Adrenal gland (tissue), 12 donors: ENCODE data around the gene SIK2. TPM values are rescaled to one million over a fixed set of nuclear protein-coding genes. Genes with fewer than 3 reads are reported as not detected.

Experiments
- DNase-seq, 7 donors: peaks; one replicate each; pipeline ENCODE4 v3.0.0-alpha.2; 2019 to 2020
- H3K27ac ChIP-seq, 5 donors: fragments of 200-600 bp; sonication (generic) in 4 of 5; 1 replicate in 3 of 5; 2 replicates in 2 of 5; pipeline versions ENCODE4 v1.5.1 to v1.8.0; 2016 to 2020; ENCODE audit warnings: mild to moderate bottlenecking in 1 of 5
- H3K27me3 ChIP-seq: fragments of 200-600 bp; 2 replicates; pipeline ENCODE4 v1.8.0; 2021
- H3K36me3 ChIP-seq, 2 donors: fragments of 200-600 bp; replicated peaks in 1 of 2; 1 replicate in 1 of 2; 2 replicates in 1 of 2; pipeline versions ENCODE4 v1.5.1 to v1.8.0; 2018 to 2022
- H3K4me1 ChIP-seq, 2 donors: fragments of 200-600 bp; replicated peaks in 1 of 2; 1 replicate in 1 of 2; 2 replicates in 1 of 2; pipeline versions ENCODE4 v1.5.1 to v1.8.0; 2018 to 2021
- H3K4me3 ChIP-seq, 4 donors: fragments of 200-600 bp; sonication (generic) in 3 of 4; one replicate each; pipeline ENCODE4 v1.5.1; 2016 to 2018
- H3K9me3 ChIP-seq, 3 donors: fragments of 200-600 bp; sonication (generic) in 1 of 3; replicated peaks in 1 of 3; 1 replicate in 2 of 3; 2 replicates in 1 of 3; pipeline versions ENCODE4 v1.5.1 to v1.8.0; 2016 to 2021
- CTCF ChIP-seq, 6 experiments: fragments of 450-650 bp in 4 of 6; fragments of 200-600 bp in 2 of 6; sonication (generic) in 1 of 6; IDR thresholded peaks; 1 replicate in 5 of 6; 2 replicates in 1 of 6; pipeline versions ENCODE4 v1.5.1 to v1.8.0; 2016 to 2021; ENCODE audit warnings: antibody characterized with exemption in 6 of 6, mild to moderate bottlenecking in 2 of 6, moderate library complexity in 1 of 6
- POLR2A ChIP-seq, 2 donors: fragments of 450-650 bp; IDR thresholded peaks; one replicate each; pipeline ENCODE4 v1.6.1; 2017; ENCODE audit warnings: antibody characterized with exemption in 2 of 2, mild to moderate bottlenecking in 2 of 2, moderate library complexity in 1 of 2
- WGBS, 4 donors: extraction: QIAGEN DNeasy Blood & Tissue Kit in 2 of 4; methylation state at CpG; one replicate each; pipeline versions ENCODE4 v1.1.5 to v1.1.7; 2013 to 2017; 5-methylcytosine and 5-hydroxymethylcytosine counted together
- intact Hi-C, 2 donors: fragments of 100-400 bp; cut with DNase I; formaldehyde crosslinking; loops; one replicate each; pipeline versions ENCODE4 v1.14.1 to v1.15.0; 2022 to 2023
- polyA plus RNA-seq, 3 donors: library from polyadenylated mRNA; stranded (reverse); fragments of 200-250 nt in 2 of 3; fragments of 350-450 nt in 1 of 3; fragmentation: Illumina TruSeq in 1 of 3; extraction: RNeasy Lipid Tissue Mini Kit (QIAGEN cat#74804) in 1 of 3; gene quantifications; one replicate each; pipeline ENCODE4 v1.2.3, GENCODE V29; 2013 to 2014
- total RNA-seq, 9 donors: library from RNA; depleted of rRNA in 4 of 9; stranded (reverse); fragments of >200 nt in 4 of 9; fragments of 120-200 nt in 1 of 9; fragmentation: NEBNext Ultra II Directional in 1 of 9; extraction: Animal tissue kit (Norgen Biotek cat#: 25700) in 1 of 9; gene quantifications; one replicate each; pipeline versions ENCODE4 v1.1.0 to v1.2.4, GENCODE V29; 2013 to 2023
- donor health status: healthy with polysubstance abuse.
- donor health status: Bipolar disorder and iron deficiency.
- donor health status: DM: yes; HTN: yes; CAD: no.
- donor health status: DM: no; HTN: no; CAD: no.
- donor health status: DM: no; HTN: no; CAD: no.
- donor health status: DM: yes; HTN: yes; CAD: no.

The SIK2 gene
- total and polyA plus RNA-seq, 12 donors: 7.6 to 33.0 (median 25.3) TPM

- Histone ChIP-seq H3K4me3 (no peak overlapping the region), H3K27me3 (no peaks in the 10 kb centered on the region), H3K9me3 (no peaks in the 10 kb centered on the region), H3K4me1 (peaks cover 4 to 17% of the 10 kb centered on the region in 2 donors), H3K27ac (peak overlapping the region in 3 of 5 donors; percentile 32 to 73 (median 43)), H3K36me3 (no peaks in the 10 kb centered on the region)
- 45 to 58% (median 52%) methylated on average over 4 of the region's 4 CpGs for WGBS, 4 donors
- DNase-seq: peak in 5 of 7 donors; percentile 21 to 49 (median 38)
- intact Hi-C loops: loop anchor here (5.0 to 10.0 kb wide), 2 partner anchors 57 to 175 kb away; partner anchors contain the start of gene SIK2 (in 2 of the 2)
- peak; percentile 58 to 94 (median 87) for TF ChIP-seq CTCF (IDR thresholded peaks at IDR 0.05)
- no peak for TF ChIP-seq POLR2A (IDR thresholded peaks at IDR 0.05)
These were observed 175.1 kb downstream of the SIK2 start for GRCh38 chr11:111777094-111778046.

GRCh38 chr11:111778047-111778558 is 175.9 kb downstream of the SIK2 start:
- WGBS, 4 donors: 85 to 93% (median 86%) methylated on average over 3 of the region's 3 CpGs
- intact Hi-C loops: loop anchor here (5.0 to 10.0 kb wide), 2 partner anchors 57 to 176 kb away; partner anchors contain the start of gene SIK2 (in 2 of the 2)

GRCh38 chr11:111779118-111779517 is 176.9 kb downstream of the SIK2 start:
- no peaks in the 10 kb centered on the region for H3K27me3 ChIP-seq
- no peak for TF ChIP-seq CTCF (IDR thresholded peaks at IDR 0.05)
- H3K9me3 ChIP-seq: no peaks in the 10 kb centered on the region
- intact Hi-C loops: loop anchor here (5.0 to 10.0 kb wide), 2 partner anchors 56 to 177 kb away; partner anchors contain the start of gene SIK2 (in 2 of the 2)
- no peaks in the 10 kb centered on the region for H3K36me3 ChIP-seq
- H3K27ac ChIP-seq: no peak overlapping the region
- WGBS, 4 donors: 45 to 78% (median 51%) methylated on average over 6 of the region's 6 CpGs
- H3K4me3 ChIP-seq: no peak overlapping the region
- H3K4me1 ChIP-seq: peaks cover 5 to 22% of the 10 kb centered on the region in 2 donors
- peak in 2 of 7 donors; percentile 21 to 39 for DNase-seq

More at GRCh38 chr11:111778047-111778558, 175.9 kb downstream of the SIK2 start:
- Histone ChIP-seq H3K9me3 (no peaks in the 10 kb centered on the region), H3K36me3 (no peaks in the 10 kb centered on the region), H3K4me3 (no peak overlapping the region), H3K27ac (no peak overlapping the region), H3K4me1 (peaks cover 5 to 22% of the 10 kb centered on the region in 2 donors), H3K27me3 (no peaks in the 10 kb centered on the region)
- no peak for TF ChIP-seq CTCF (IDR thresholded peaks at IDR 0.05)
- no peak for TF ChIP-seq POLR2A (IDR thresholded peaks at IDR 0.05)
- DNase-seq: no peak

Other genes starting within 250 kb of the SIK2 start
- gene POU2AF1, start 223.2 kb upstream of the SIK2 start, total RNA-seq: under 1 TPM in 3 of 9 donors, not detected in 6; 0.18 to 0.71 (median 0.38) TPM
- gene POU2AF1, start 223.2 kb upstream of the SIK2 start, polyA plus RNA-seq: 1 to 10 TPM in 1 of 3 donors, under 1 TPM in 2; 0.03 to 1.7 (median 0.80) TPM
- not detected for gene BTG4, start 90.1 kb upstream of the SIK2 start, total RNA-seq
- not detected for gene BTG4, start 90.1 kb upstream of the SIK2 start, polyA plus RNA-seq
- gene HOATZ, start 87.7 kb upstream of the SIK2 start, total RNA-seq: not detected
- gene HOATZ, start 87.7 kb upstream of the SIK2 start, polyA plus RNA-seq: not detected
- 1 to 10 TPM; 1.6 to 5.4 (median 2.3) TPM for gene LAYN, start 61.7 kb upstream of the SIK2 start, total RNA-seq
- gene LAYN, start 61.7 kb upstream of the SIK2 start, polyA plus RNA-seq: 1 to 10 TPM; 1.5 to 1.8 (median 1.7) TPM
- 10 to 100 TPM; 16.8 to 58.1 (median 33.4) TPM for gene PPP2R1B, start 163.9 kb downstream of the SIK2 start, total RNA-seq
- gene PPP2R1B, start 163.9 kb downstream of the SIK2 start, polyA plus RNA-seq: 10 to 100 TPM; 10.3 to 37.7 (median 12.8) TPM